NCI-H128 (cell line): ENCODE measurements around the gene CHCHD6.

Experiments
- DNase-seq: peaks from one replicate; lab custom pipeline; 2025; ENCODE audit not compliant: unreplicated experiment; lab: John Stamatoyannopoulos, UW

Gene CHCHD6

DNA sequence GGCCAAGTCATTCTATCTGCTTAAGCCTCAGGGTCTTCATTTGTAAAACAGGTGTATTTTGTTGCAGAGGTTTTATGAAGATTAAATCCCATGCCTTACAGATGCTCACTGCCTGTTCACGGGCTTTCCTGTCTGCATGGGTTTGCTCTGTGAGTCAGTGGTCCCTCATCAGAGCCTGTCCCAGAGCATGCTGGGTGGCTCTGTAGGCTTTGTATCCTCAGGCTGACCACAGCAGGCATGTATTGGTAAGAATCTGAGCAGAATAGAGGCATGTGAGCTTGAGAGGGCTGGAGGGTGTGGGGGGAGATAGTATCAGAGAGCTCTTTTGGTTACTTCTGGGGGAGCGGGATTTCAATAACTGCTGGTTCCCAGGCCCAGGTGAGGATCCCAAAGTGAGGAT is 233.5 kb downstream of the CHCHD6 start:
- DNase-seq = no peak

DNA sequence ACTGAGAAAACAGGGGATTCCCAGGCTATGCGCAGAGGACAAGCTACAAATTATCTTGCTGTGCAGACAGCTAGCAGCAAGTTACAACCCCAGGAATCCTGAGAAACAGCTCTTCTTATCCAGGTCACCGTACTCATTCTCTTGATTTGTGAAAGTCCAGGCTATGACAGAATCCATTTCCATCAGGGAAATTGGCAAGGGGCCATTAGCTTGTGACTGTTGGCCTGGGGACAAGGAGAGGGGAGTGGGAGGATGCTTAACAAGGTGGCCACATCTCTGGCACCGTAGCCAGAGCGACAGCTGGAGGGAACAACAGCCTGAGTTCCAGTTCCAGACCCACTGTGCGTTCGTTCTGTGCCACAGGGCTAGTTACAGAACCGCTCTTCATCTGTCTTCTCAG is 233.9 kb downstream of the CHCHD6 start:
- DNase-seq = no peak

DNA sequence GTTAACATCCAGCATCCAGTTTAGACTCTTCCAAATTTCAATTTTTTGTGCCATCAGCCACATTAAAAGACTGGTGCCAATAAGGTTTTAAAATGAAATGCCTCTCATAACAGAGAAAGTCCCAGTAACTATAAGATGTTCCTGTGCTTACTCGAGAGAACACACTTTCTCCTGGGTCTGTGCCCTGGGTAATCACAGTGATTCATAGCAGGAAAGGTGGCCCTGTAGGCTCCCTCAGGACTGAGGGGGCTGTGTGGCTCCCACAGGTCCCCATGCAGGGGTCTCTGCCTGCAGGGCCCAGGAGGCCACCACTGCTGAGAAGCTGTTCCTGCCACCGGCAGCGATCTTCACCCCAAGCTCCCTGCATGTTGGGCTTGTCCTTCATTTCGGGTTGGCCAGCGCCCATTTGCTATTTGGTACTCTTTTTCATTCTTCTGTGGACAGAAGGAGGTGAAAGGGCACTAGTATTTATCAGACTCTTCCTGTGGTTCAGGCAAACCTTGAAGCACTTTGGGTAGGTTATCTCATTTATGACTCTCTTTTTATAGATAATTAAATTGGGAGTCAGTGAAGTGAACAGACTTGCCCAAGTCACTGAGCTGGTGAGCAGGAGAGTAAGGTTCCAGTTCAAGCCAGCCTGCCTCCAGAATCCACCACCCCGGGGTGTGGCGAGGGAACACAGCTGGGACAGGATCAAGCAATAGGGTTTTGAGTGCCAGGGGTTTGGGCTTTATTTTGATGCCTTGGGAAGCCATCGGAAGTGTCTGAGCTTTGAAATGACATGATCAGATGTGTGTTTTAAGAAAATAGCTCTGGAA is 234.7 kb downstream of the CHCHD6 start:
- DNase-seq = no peak

DNA sequence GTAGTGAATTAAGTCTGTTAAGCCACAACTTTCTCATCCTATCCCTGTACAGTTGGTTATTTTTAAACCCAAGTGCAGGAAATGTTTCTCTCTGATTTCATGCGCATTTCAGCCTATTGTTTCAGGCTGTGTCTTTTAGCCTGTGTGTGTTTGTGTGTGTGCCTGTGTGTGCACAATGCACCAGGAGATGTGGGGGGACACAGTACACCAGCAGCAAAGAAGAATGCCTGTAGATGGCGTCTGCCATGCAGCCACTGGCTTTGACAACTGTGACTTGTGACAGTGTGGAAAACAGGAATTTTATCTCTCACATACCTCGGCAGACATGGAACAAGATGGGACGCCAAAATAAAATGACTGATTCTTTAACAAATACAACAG is 235.3 kb downstream of the CHCHD6 start:
- DNase-seq = no peak

GRCh38 chr3:126939733-126940132 is 235.7 kb downstream of the CHCHD6 start:
- no peak for DNase-seq

- DNase-seq = no peak
Observed at GRCh38 chr3:126941721-126942270, 237.8 kb downstream of the CHCHD6 start.

- DNase-seq = no peak
Observed at GRCh38 chr3:126944089-126944965, 240.3 kb downstream of the CHCHD6 start.

DNA sequence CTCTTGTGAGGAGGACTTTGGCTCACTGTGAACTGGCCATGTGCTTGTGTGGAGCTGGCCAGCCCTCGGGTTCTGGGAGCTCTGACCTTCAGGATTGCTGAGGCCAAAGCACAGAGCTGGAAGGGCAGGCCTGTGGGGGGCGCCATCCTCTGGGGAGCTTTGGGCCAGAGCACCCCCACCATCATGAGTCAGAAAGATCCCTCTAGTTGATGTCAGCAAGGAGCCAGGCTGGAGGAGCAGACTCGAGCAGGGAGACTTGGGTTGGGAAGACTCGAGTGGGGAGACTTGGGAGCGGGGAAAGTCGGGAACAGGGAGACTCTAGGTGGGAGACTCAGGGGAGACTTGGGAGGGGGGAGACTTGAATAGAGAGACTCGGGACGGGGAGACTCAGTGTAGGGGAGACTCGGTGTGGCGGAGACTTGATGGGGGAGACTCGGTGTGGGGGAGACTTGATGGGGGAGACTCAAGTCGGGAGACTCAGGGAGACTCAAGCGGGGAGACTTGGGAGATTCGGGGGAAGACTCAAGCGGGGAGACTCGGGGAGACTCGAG is 241.2 kb downstream of the CHCHD6 start:
- DNase-seq = no peak

DNA sequence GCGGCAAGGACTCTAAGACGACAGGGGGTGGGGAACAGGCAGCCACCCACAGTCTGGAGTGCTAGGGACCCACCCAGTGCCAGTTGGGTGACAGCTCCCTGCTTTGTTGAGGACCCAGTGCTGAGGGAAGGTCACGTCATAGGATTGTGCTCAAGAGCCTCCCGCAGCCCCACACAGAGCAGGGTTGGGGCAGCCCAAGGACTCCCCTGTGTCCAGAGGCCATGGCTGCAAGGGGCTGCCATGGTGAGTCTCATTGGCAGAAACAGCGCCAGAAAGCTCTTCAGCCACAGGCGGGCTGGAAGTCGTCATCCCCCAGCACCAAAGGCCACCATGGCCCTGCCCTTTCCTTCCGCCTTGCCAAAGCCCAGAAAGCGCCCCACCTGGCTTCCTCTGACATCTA is 241.9 kb downstream of the CHCHD6 start:
- DNase-seq = no peak

- DNase-seq = no peak
Observed at GRCh38 chr3:126946405-126946804, 242.4 kb downstream of the CHCHD6 start.

GRCh38 chr3:126947429-126947828 is 243.4 kb downstream of the CHCHD6 start:
- DNase-seq = no peak

DNA sequence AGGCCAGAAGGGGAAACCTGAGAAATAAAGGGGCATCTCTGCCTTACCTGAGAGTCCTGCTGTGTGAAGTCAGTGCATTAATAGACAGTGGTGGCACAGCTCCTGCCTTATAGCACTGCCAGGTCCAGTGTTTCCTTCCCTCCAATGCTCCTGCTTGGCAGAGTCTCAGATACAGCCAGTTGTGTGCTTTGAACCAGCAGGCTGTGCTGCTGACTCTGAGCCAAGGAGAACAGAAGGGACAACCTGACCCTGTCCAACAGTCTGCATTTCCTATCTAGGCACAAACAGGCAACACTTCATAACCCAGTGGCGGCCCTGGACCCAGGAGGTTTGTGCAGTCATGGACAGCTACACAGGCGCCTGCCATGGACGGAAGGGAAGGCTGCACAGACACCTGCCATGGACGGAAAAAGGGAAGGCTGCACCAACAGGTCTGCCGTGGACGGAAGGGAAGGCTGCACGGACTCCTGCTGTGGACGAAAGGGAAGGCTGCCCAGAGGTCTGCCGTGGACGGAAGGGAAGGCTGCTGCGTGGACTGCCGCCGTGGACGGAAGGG is 245.0 kb downstream of the CHCHD6 start:
- DNase-seq = no peak

DNA sequence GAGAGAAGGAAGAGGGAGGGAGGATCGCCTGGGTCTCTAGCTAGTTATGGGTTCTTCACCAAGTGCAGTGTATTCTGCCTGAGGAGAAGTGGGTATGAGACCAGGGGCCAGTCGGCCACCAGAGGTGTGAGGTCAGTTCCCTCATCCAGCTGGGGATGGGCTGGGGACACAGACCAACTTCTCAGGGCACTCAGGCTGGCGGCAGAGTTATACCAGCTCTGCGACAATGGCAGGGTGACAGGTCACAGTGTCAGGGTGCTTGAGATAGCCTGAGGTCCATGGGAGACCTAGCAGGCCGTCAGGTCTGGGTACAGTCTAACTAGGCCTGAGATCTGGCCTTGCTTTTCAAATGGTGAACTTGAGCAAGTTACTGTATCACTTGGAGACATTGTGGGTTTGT is 247.5 kb downstream of the CHCHD6 start:
- no peak for DNase-seq

DNA sequence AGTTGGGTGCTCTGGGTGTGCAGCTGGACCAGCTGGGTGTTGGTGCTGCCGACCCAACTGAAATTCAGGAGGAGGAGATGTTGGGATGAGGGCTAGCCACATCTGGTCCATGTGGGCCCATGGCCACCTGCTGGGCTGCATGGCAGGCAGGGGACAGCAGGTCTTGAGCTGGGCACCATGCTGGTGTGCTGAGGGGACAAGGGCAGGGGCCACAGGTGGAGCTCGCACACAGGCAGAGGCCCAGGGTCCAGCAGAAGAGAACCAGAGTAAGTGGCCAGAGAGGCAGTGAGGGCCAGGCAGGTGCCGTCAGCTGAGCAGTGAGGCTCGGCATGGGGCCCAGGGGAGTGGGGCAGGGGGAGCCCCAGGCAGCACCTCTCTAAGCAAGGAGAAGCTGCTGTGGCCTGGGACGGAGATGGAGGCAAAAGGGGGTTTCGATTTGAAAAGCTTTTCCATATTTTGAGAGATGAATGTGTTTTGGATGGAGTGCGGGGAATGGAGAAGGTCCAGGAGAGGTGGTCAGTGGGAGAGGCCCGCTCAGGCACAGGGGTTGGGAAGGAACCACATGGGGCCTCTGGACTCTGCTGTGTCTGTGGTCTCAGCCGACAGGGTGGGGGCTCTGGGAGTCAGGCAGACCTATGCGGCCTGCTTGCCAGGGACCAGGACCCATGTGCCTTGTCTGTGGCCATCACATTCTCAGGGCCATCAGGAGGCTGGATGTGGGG is 248.4 kb downstream of the CHCHD6 start:
- DNase-seq = no peak

- DNase-seq = no peak
Observed at GRCh38 chr3:126952983-126953660, 249.1 kb downstream of the CHCHD6 start.

DNA sequence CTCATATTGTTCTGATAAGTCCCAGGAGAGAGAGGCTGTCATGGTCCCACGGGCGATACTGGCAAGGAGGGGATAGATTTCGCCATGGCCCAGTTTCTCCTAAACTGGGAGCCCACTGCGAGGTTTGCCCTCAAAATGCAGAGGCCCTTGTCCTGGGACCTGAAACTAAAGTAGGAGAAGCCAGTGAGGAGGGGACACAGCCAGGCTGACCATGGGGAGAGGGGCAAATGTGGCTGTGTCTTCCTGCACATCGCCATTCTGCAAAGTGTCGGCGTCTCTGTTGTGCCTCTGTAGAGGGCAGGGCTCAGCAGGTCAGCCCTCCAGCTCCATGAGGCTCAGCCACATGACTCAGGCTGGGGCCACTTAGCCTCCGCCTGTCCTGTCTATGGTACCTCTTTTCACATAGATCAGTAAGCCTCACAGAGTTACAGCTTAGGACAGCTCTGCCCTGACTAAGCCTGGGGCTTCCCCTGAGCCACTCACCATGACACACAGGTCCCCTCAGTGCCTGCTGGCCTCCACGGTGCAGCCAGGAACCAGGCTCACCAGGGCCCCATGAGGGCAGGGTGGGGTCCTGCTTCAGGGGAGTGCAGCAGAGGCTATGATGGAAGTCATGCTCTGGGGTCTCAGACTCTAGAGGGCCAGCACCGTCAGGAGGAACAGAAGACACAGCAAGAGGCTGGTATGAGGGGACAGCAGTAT is 250.3 kb downstream of the CHCHD6 start:
- DNase-seq = no peak

DNA sequence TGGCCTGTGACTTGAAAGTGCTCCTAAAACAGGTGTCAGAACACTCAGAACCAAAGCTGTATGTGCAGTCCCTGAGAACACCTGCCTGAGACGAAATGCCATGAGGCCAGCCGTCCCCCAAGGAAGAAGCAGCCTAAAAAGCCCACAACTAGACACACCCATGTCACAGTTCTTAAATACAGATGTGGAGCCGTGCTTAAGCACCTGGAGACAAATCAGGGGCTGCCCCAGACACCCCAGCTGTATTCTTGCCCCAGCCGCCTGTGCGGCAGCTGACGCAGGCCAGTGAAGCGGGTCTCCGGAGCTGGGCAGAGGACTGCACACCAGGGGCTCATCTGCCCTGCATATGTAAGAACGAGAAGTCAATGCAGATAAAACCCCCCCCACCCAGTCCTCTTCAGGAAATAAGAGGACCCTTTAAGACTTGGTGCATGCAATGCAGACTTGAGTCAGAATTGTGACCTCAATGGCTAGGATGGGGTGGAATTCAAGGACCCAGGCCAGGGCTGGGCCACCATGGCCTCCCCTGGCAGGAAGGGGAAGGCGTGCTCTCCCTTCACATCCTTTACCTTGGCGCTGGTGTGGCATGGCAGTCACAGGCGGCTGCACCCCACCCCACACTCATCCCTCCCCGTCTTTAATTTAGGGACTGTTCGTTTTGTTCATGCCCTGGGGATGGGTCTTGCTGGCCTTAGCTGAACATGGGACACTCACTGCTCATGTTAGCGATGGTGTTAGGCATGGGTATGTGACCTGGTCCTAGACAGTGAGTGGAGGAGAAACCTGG is 251.2 kb downstream of the CHCHD6 start:
- no peak for DNase-seq

GRCh38 chr3:126956361-126956760 is 252.3 kb downstream of the CHCHD6 start:
- no peak for DNase-seq
